Measurements from ENCODE around the gene LASP1NB.

The LASP1NB gene

DNA sequence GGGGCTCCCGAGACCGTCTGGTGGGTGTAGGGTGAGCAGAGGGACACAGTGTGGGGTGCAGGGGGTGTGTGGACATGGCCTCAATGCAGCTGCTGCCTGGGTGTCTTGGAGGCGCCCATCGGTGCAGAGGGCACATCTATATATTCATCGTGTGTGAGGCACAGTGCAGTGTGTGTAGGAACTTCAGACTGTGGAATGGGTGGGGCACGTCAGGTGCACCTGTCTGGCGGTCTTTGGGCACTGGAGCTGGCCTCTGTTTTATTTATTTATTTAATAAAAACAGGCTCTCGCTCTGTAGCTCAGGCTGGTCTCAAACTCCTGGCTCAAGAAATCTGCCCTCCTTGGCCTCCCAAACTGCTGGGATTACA is 38.8 kb upstream of the LASP1NB start:
- no peak for TF ChIP-seq TAF1 (IDR thresholded peaks at IDR 0.05; ENCODE audit: borderline replicate concordance, insufficient read depth, low read length)
- no peak for TF ChIP-seq SIN3A (IDR thresholded peaks at IDR 0.05; ENCODE audit: borderline replicate concordance, insufficient read depth, low read length)
- TF ChIP-seq POLR2AphosphoS5 (IDR thresholded peaks at IDR 0.05; ENCODE audit: low read depth, low read length), result no peak
- TF ChIP-seq, protein P1, sequence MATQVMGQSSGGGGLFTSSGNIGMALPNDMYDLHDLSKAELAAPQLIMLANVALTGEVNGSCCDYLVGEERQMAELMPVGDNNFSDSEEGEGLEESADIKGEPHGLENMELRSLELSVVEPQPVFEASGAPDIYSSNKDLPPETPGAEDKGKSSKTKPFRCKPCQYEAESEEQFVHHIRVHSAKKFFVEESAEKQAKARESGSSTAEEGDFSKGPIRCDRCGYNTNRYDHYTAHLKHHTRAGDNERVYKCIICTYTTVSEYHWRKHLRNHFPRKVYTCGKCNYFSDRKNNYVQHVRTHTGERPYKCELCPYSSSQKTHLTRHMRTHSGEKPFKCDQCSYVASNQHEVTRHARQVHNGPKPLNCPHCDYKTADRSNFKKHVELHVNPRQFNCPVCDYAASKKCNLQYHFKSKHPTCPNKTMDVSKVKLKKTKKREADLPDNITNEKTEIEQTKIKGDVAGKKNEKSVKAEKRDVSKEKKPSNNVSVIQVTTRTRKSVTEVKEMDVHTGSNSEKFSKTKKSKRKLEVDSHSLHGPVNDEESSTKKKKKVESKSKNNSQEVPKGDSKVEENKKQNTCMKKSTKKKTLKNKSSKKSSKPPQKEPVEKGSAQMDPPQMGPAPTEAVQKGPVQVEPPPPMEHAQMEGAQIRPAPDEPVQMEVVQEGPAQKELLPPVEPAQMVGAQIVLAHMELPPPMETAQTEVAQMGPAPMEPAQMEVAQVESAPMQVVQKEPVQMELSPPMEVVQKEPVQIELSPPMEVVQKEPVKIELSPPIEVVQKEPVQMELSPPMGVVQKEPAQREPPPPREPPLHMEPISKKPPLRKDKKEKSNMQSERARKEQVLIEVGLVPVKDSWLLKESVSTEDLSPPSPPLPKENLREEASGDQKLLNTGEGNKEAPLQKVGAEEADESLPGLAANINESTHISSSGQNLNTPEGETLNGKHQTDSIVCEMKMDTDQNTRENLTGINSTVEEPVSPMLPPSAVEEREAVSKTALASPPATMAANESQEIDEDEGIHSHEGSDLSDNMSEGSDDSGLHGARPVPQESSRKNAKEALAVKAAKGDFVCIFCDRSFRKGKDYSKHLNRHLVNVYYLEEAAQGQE (IDR thresholded peaks at IDR 0.05; ENCODE audit: insufficient read depth in 1 of 2, low read depth in 2 of 2, low read length in 2 of 2), result no peak
- TF ChIP-seq FOXP2 (optimal IDR thresholded peaks at IDR 0.05; ENCODE audit: borderline replicate concordance, extremely low read depth, extremely low read length, insufficient read depth), result no peak

DNA sequence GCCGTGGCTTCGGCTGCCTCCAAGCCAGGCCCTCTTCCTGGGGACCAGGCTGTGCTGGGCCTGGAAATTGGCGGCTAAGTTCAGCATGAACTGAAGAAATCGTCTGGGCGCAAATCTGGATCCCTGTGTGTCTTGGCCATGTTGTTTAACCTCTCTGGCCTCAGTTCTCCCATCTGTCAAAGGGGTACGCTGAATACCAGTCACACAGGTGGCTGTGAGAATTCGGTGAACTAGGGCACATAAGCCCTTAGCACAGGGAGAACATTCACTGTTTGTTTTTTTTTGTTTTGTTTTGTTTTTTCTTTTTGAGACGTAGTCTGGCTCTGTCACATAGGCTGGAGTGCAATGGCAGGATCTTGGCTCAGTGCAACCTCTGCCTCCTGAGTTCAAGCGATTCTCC is 36.6 kb upstream of the LASP1NB start:
- TF ChIP-seq, protein P1 (IDR thresholded peaks at IDR 0.05; ENCODE audit: insufficient read depth in 1 of 2, low read depth in 2 of 2, low read length in 2 of 2), result no peak
- TF ChIP-seq POLR2AphosphoS5 (IDR thresholded peaks at IDR 0.05; ENCODE audit: low read depth, low read length), result no peak
- TF ChIP-seq FOXP2 (optimal IDR thresholded peaks at IDR 0.05; ENCODE audit: borderline replicate concordance, extremely low read depth, extremely low read length, insufficient read depth), result no peak
- TF ChIP-seq SIN3A (IDR thresholded peaks at IDR 0.05; ENCODE audit: borderline replicate concordance, insufficient read depth, low read length), result no peak
- no peak for TF ChIP-seq TAF1 (IDR thresholded peaks at IDR 0.05; ENCODE audit: borderline replicate concordance, insufficient read depth, low read length)

DNA sequence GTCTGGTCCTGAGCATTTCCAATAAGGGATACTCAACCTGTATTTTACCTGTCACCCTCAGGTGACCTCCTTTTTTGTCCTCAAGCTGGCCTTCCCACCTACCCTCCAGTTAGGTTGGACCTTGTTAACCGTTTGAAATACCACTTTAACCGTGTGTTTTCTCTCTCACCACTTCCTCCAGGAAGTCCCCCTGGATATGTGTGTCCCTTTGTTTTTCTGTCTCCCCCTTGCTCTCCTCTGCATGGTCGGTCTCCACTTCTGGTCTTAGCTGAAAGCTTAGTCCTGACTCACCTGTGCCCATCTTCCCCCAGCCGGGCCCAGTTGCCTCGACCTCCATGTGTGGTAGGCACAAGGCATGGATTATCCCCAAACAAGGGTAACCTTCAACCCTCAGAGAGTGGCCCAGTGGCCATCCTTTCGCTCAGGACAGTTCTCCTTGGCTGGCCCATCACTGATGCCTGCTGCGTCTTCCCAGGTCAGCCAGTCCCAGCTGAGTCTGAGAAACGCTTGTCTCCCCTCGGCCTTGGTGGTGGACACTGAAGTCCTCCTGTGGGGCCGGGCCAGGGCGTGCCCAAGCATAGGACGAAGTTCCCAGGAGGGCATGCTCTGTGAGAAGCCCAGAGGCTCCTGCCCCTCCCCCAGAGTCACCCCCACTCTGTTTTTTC is 35.5 kb upstream of the LASP1NB start:
- TF ChIP-seq SIN3A (IDR thresholded peaks at IDR 0.05; ENCODE audit: borderline replicate concordance, insufficient read depth, low read length) (no peak), FOXP2 (optimal IDR thresholded peaks at IDR 0.05; ENCODE audit: borderline replicate concordance, extremely low read depth, extremely low read length, insufficient read depth) (no peak), POLR2AphosphoS5 (IDR thresholded peaks at IDR 0.05; ENCODE audit: low read depth, low read length) (no peak), TAF1 (IDR thresholded peaks at IDR 0.05; ENCODE audit: borderline replicate concordance, insufficient read depth, low read length) (no peak)
- TF ChIP-seq, protein P1 (IDR thresholded peaks at IDR 0.05; ENCODE audit: insufficient read depth in 1 of 2, low read depth in 2 of 2, low read length in 2 of 2), result no peak

GRCh38 chr17:38890410-38890746 is 35.0 kb upstream of the LASP1NB start:
- TF ChIP-seq POLR2AphosphoS5 (IDR thresholded peaks at IDR 0.05; ENCODE audit: low read depth, low read length) (no peak), TAF1 (IDR thresholded peaks at IDR 0.05; ENCODE audit: borderline replicate concordance, insufficient read depth, low read length) (no peak), SIN3A (IDR thresholded peaks at IDR 0.05; ENCODE audit: borderline replicate concordance, insufficient read depth, low read length) (no peak), FOXP2 (optimal IDR thresholded peaks at IDR 0.05; ENCODE audit: borderline replicate concordance, extremely low read depth, extremely low read length, insufficient read depth) (no peak)
- TF ChIP-seq, protein P1 (IDR thresholded peaks at IDR 0.05; ENCODE audit: insufficient read depth in 1 of 2, low read depth in 2 of 2, low read length in 2 of 2), result no peak

All from PFSK-1 (cell line).